Stimulated activated CD4-positive, alpha-beta T cell treated with anti-CD3 and anti-CD28 coated beads, Interleukin-2, amount 100 ng/mL, for 24 hours (primary cell): Measurements from ENCODE around the gene RPLP2.

Experiments
- DNase-seq, 2 donors: peaks; one replicate each; pipeline ENCODE4 v3.0.0-alpha.2; 2020

The RPLP2 gene

GRCh38 chr11:792535-792821, 17.3 kb upstream of the RPLP2 start:
- DNase-seq: no peak

- no peak for DNase-seq
Measured at GRCh38 chr11:792873-793272, 16.9 kb upstream of the RPLP2 start.

- DNase-seq: no peak
Measured at GRCh38 chr11:793556-793955, 16.2 kb upstream of the RPLP2 start.

GRCh38 chr11:794013-794765, 15.6 kb upstream of the RPLP2 start:
- no peak for DNase-seq

GRCh38 chr11:794766-795633, 14.8 kb upstream of the RPLP2 start:
- DNase-seq: no peak

GRCh38 chr11:795634-796564, 13.9 kb upstream of the RPLP2 start:
- DNase-seq: peak; percentile 85 to 86

GRCh38 chr11:796565-797295, 13.0 kb upstream of the RPLP2 start:
- no peak for DNase-seq

- DNase-seq: peak; percentile 77 to 82
Measured at GRCh38 chr11:797296-798092, 12.3 kb upstream of the RPLP2 start.

- DNase-seq: peak; percentile 87 to 90
Measured at GRCh38 chr11:798093-798713, 11.6 kb upstream of the RPLP2 start, which contains the start of gene SLC25A22. Gene SLC25A22, minus strand, starts transcription at chr11:798281. Its CDS starts 3,275 bp downstream, at chr11:795006.

GRCh38 chr11:799641-800316, 10.0 kb upstream of the RPLP2 start:
- DNase-seq: no peak

- no peak for DNase-seq
Measured at GRCh38 chr11:800473-800872, 9.3 kb upstream of the RPLP2 start.

GRCh38 chr11:801097-801780, 8.5 kb upstream of the RPLP2 start:
- no peak for DNase-seq

GRCh38 chr11:802018-802617, 7.6 kb upstream of the RPLP2 start:
- DNase-seq: no peak

GRCh38 chr11:802693-803466, 6.9 kb upstream of the RPLP2 start:
- DNase-seq: no peak

- DNase-seq: no peak
Measured at GRCh38 chr11:803467-803742, 6.4 kb upstream of the RPLP2 start.

GRCh38 chr11:803770-804598, 5.8 kb upstream of the RPLP2 start:
- DNase-seq: no peak

GRCh38 chr11:804599-804964, 5.2 kb upstream of the RPLP2 start:
- DNase-seq: no peak
